OCI-LY1 (cell line): ENCODE measurements around the gene DLEU7.

Experiments
- H2AFZ ChIP-seq: fragments of 200-600 bp; sonication (generic), shearing (Covaris generic); 2 replicates; pipeline ENCODE4 v1.6.0; 2014; ENCODE audit warnings: antibody characterized with exemption, mild to moderate bottlenecking, low read length
- H3F3A ChIP-seq: fragments of 200-600 bp; sonication (generic), shearing (Covaris generic); 2 replicates; pipeline ENCODE4 v1.6.0; 2014; ENCODE audit warnings: mild to moderate bottlenecking, antibody characterized with exemption, low read length, moderate library complexity; ENCODE audit not compliant: insufficient read depth
- H3K27ac ChIP-seq: fragments of 200-600 bp; sonication (generic); 2 replicates; pipeline ENCODE4 v1.5.1; 2014; ENCODE audit warnings: low read length, mixed run types, mild to moderate bottlenecking, low read depth; ENCODE audit not compliant: poor library complexity, severe bottlenecking
- H3K27me3 ChIP-seq: fragments of 200-600 bp; sonication (generic); 2 replicates; pipeline ENCODE4 v1.6.0; 2014; ENCODE audit warnings: antibody characterized with exemption, mild to moderate bottlenecking, low read length, moderate library complexity; ENCODE audit not compliant: insufficient read depth
- H3K36me3 ChIP-seq: fragments of 200-600 bp; sonication (generic); 2 replicates; pipeline ENCODE4 v1.6.1; 2014; ENCODE audit warnings: mild to moderate bottlenecking, antibody characterized with exemption, low read length, moderate library complexity, mixed read lengths; ENCODE audit not compliant: insufficient read depth
- H3K4me1 ChIP-seq: fragments of 200-600 bp; sonication (generic); 2 replicates; pipeline ENCODE4 v1.5.1; 2014; ENCODE audit warnings: mild to moderate bottlenecking, low read length, moderate library complexity; ENCODE audit not compliant: insufficient read depth, severe bottlenecking
- H3K4me2 ChIP-seq: fragments of 200-600 bp; sonication (generic), shearing (Covaris generic); 2 replicates; pipeline ENCODE4 v1.6.1; 2014; ENCODE audit warnings: low read length
- H3K4me3 ChIP-seq: fragments of 200-600 bp; sonication (generic); 2 replicates; pipeline ENCODE4 v1.5.1; 2014; ENCODE audit warnings: low read length, low read depth, mild to moderate bottlenecking, mixed read lengths; ENCODE audit not compliant: poor library complexity, severe bottlenecking
- H3K79me2 ChIP-seq: fragments of 200-600 bp; shearing (Covaris generic); 2 replicates; pipeline ENCODE4 v1.6.1; 2016; ENCODE audit warnings: mixed run types, low read length, mixed read lengths; ENCODE audit not compliant: insufficient read depth
- H3K9ac ChIP-seq: fragments of 200-600 bp; sonication (generic), shearing (Covaris generic); 2 replicates; pipeline ENCODE4 v1.6.1; 2014; ENCODE audit warnings: mild to moderate bottlenecking, low read length, mixed read lengths
- H3K9me2 ChIP-seq: fragments of 200-600 bp; sonication (generic), shearing (Covaris generic); 2 replicates; pipeline ENCODE4 v1.6.1; 2014; ENCODE audit warnings: low read depth, mild to moderate bottlenecking, low read length, mixed read lengths
- H3K9me3 ChIP-seq: fragments of 200-600 bp; shearing (Covaris generic); 2 replicates; pipeline ENCODE4 v1.6.1; 2014; ENCODE audit warnings: low read length, mixed read lengths
- H4K20me1 ChIP-seq: fragments of 200-600 bp; sonication (generic), shearing (Covaris generic); 2 replicates; pipeline ENCODE4 v1.6.0; 2016; ENCODE audit warnings: mild to moderate bottlenecking, low read length; ENCODE audit not compliant: insufficient read depth
- EZH2 ChIP-seq: fragments of 200-600 bp; sonication (generic), shearing (Covaris generic); IDR thresholded peaks from 2 replicates; pipeline ENCODE4 v1.8.0; 2017; ENCODE audit warnings: borderline replicate concordance, mixed run types, mild to moderate bottlenecking, antibody characterized with exemption, low read length, moderate library complexity, mixed read lengths
- TF ChIP-seq, protein P1 (sequence below): fragments of 200-600 bp; sonication (generic), shearing (Covaris generic); IDR thresholded peaks from 2 replicates; pipeline ENCODE4 v1.5.1; 2017; ENCODE audit warnings: mild to moderate bottlenecking, antibody characterized with exemption, low read length, moderate library complexity, mixed read lengths

DLEU7 gene

DNA sequence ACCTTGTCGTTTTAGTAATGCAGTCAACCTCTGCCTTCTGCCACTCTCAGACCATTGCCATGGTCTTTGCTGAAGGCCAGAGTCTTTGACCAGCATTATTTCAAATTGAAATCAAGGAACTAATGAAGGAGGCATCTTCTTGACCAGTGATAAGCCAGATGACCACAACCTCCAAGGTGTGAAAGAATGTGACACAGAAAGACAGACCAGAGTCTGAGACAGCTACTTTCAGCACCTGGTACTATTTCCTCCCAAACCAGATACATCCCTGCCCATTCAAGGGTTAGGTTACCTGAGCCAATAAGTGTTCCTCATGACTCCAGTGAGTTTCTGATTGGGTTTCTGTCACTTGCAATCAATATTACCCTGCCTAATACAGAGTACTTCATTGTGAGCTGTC, 45.8 kb upstream of the DLEU7 start:
- H3K9me3 ChIP-seq: no peaks in the 10 kb centered on the region
- no peak overlapping the region for H3K9ac ChIP-seq
- no peaks in the 10 kb centered on the region for H3K36me3 ChIP-seq
- peaks cover 62% of the 10 kb centered on the region for H3K4me1 ChIP-seq
- H3F3A ChIP-seq: peaks cover 8% of the 10 kb centered on the region; the same call in 1 of the 2 replicates
- no peaks in the 10 kb centered on the region for H3K79me2 ChIP-seq
- peak overlapping the region; percentile 33 for H3K27ac ChIP-seq
- H3K4me3 ChIP-seq: no peak overlapping the region
- H2AFZ ChIP-seq: no peak overlapping the region
- H3K9me2 ChIP-seq: no peaks in the 10 kb centered on the region
- no peaks in the 10 kb centered on the region for H4K20me1 ChIP-seq
- no peaks in the 10 kb centered on the region for H3K27me3 ChIP-seq
- H3K4me2 ChIP-seq: no peak overlapping the region
- TF ChIP-seq EZH2: no peak

GRCh38 chr13:50888362-50888761, 44.9 kb upstream of the DLEU7 start:
- H3K27me3 ChIP-seq: no peaks in the 10 kb centered on the region
- H3K27ac ChIP-seq: no peak overlapping the region

DNA sequence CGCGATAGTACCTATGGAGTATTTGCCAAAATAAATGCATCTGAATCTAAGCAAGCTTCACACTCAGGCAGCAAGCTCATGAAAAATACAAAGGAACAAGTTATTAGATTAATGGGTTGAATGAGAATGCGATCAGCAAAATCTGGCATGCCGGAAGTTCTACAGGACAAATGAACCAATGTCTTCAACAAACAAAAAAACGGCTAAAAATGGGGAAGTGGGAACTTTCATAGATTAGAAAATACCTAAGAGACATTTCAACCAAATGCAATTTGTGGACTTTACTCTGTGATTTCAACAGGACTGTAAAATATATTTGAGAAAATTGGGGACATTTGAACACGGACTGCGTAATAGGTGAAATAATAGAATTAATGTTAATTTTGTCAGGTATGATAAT, 43.7 kb upstream of the DLEU7 start:
- H3K4me2 ChIP-seq: no peak overlapping the region
- no peaks in the 10 kb centered on the region for H3K9me2 ChIP-seq
- H3K79me2 ChIP-seq: no peaks in the 10 kb centered on the region
- no peaks in the 10 kb centered on the region for H3K9me3 ChIP-seq
- H3F3A ChIP-seq: no peaks in the 10 kb centered on the region
- no peak overlapping the region for H3K9ac ChIP-seq
- no peaks in the 10 kb centered on the region for H4K20me1 ChIP-seq
- H3K36me3 ChIP-seq: no peaks in the 10 kb centered on the region
- H3K4me1 ChIP-seq: peaks cover 41% of the 10 kb centered on the region
- no peaks in the 10 kb centered on the region for H3K27me3 ChIP-seq
- H2AFZ ChIP-seq: no peak overlapping the region
- no peak for TF ChIP-seq EZH2
- TF ChIP-seq, protein P1, sequence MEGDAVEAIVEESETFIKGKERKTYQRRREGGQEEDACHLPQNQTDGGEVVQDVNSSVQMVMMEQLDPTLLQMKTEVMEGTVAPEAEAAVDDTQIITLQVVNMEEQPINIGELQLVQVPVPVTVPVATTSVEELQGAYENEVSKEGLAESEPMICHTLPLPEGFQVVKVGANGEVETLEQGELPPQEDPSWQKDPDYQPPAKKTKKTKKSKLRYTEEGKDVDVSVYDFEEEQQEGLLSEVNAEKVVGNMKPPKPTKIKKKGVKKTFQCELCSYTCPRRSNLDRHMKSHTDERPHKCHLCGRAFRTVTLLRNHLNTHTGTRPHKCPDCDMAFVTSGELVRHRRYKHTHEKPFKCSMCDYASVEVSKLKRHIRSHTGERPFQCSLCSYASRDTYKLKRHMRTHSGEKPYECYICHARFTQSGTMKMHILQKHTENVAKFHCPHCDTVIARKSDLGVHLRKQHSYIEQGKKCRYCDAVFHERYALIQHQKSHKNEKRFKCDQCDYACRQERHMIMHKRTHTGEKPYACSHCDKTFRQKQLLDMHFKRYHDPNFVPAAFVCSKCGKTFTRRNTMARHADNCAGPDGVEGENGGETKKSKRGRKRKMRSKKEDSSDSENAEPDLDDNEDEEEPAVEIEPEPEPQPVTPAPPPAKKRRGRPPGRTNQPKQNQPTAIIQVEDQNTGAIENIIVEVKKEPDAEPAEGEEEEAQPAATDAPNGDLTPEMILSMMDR: no peak
- H3K4me3 ChIP-seq: no peak overlapping the region
- no peak overlapping the region for H3K27ac ChIP-seq

More at GRCh38 chr13:50888362-50888761, 44.9 kb upstream of the DLEU7 start:
- H2AFZ ChIP-seq: no peak overlapping the region
- H3K4me1 ChIP-seq: peaks cover 53% of the 10 kb centered on the region
- no peaks in the 10 kb centered on the region for H4K20me1 ChIP-seq
- H3K4me3 ChIP-seq: no peak overlapping the region
- no peaks in the 10 kb centered on the region for H3K36me3 ChIP-seq
- H3K9me2 ChIP-seq: no peaks in the 10 kb centered on the region
- H3K9ac ChIP-seq: no peak overlapping the region
- H3F3A ChIP-seq: peaks cover 7% of the 10 kb centered on the region; the same call in 1 of the 2 replicates
- H3K9me3 ChIP-seq: no peaks in the 10 kb centered on the region
- H3K79me2 ChIP-seq: no peaks in the 10 kb centered on the region
- no peak overlapping the region for H3K4me2 ChIP-seq
- TF ChIP-seq, protein P1: no peak
- no peak for TF ChIP-seq EZH2

DNA sequence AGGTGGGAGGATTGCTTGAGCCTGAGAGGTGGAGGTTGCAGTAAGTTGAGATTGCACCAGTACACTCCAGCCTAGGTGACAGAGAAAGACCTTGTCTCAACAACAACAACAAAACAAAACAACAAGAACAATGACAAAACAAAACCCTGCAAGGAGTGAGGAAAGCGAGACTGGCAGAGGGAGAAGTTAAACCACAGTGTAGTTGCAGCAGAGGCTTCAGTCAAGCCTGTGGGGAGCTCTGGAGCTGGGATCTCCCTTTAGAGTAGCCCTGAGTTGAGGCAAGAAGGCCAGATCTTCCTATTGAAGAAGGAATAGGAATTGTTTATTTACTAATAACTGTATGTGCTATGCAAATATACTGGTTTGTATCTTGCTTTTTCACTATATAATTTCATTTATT, 40.8 kb upstream of the DLEU7 start:
- Histone ChIP-seq H3F3A (no peaks in the 10 kb centered on the region), H3K9ac (no peak overlapping the region), H3K27ac (no peak overlapping the region), H3K27me3 (no peaks in the 10 kb centered on the region), H3K36me3 (no peaks in the 10 kb centered on the region), H3K9me2 (no peaks in the 10 kb centered on the region), H4K20me1 (no peaks in the 10 kb centered on the region), H2AFZ (no peak overlapping the region), H3K4me1 (peaks cover 20% of the 10 kb centered on the region), H3K4me2 (no peak overlapping the region), H3K4me3 (no peak overlapping the region), H3K9me3 (no peaks in the 10 kb centered on the region; the same call in 1 of the 2 replicates), H3K79me2 (no peaks in the 10 kb centered on the region)
- no peak for TF ChIP-seq EZH2
- TF ChIP-seq, protein P1: no peak
